Testis (tissue), 3 donors: ENCODE data around the gene TWSG1. TPM values are rescaled to one million over a fixed set of nuclear protein-coding genes. Genes with fewer than 3 reads are reported as not detected.

Experiments
- DNase-seq: peaks from one replicate; pipeline ENCODE4 v3.0.0-alpha.2; 2019
- H3K27ac ChIP-seq, 2 donors: fragments of 200-600 bp; sonication (generic); one replicate each; pipeline ENCODE4 v1.5.1; 2019
- H3K27me3 ChIP-seq: fragments of 200-600 bp; sonication (generic); one replicate; pipeline ENCODE4 v1.5.1; 2019
- H3K36me3 ChIP-seq: fragments of 200-600 bp; sonication (generic); one replicate; pipeline ENCODE4 v1.5.1; 2017; ENCODE audit warnings: low read depth; ENCODE audit errors: missing control alignments
- H3K4me1 ChIP-seq: fragments of 200-600 bp; sonication (generic); one replicate; pipeline ENCODE4 v1.5.1; 2019
- H3K4me3 ChIP-seq, 2 donors: fragments of 200-600 bp; sonication (generic); one replicate each; pipeline ENCODE4 v1.5.1; 2017 to 2019
- H3K9me3 ChIP-seq: fragments of 200-600 bp; sonication (generic); one replicate; pipeline ENCODE4 v1.5.1; 2017
- CTCF ChIP-seq, 3 experiments: fragments of 450-650 bp in 2 of 3; fragments of 200-600 bp in 1 of 3; sonication (generic) in 1 of 3; IDR thresholded peaks; one replicate each; pipeline ENCODE4 v1.5.1; 2016 to 2019; ENCODE audit warnings: antibody characterized with exemption in 3 of 3, mild to moderate bottlenecking in 2 of 3, moderate library complexity in 1 of 3
- POLR2A ChIP-seq: fragments of 450-650 bp; IDR thresholded peaks from one replicate; pipeline ENCODE4 v1.6.1; 2017; ENCODE audit warnings: antibody characterized with exemption, mild to moderate bottlenecking, moderate library complexity
- WGBS, 2 donors: methylation state at CpG; one replicate each; pipeline ENCODE4 v1.1.5; 2018; 5-methylcytosine and 5-hydroxymethylcytosine counted together
- intact Hi-C: fragments of 100-400 bp; cut with DNase I; formaldehyde crosslinking; loops from one replicate; pipeline ENCODE4 v1.15.1; 2023; ENCODE audit warnings: low total_unique reads
- polyA plus RNA-seq: library from polyadenylated mRNA; stranded (reverse); fragments of 350-450 nt; fragmentation: Illumina TruSeq; extraction: RNeasy Lipid Tissue Mini Kit (QIAGEN cat#74804); gene quantifications from one replicate; pipeline ENCODE4 v1.2.3, GENCODE V29; 2014; ENCODE audit warnings: low read depth, low replicate concordance; ENCODE audit not compliant: insufficient read depth
- total RNA-seq, 2 donors: library from RNA; depleted of rRNA; stranded (reverse); fragments of >200 nt; gene quantifications; one replicate each; pipeline ENCODE4 v1.2.3, GENCODE V29; 2016

The TWSG1 gene
- total and polyA plus RNA-seq, 3 donors from 2014 or later = 20.1 to 26.6 (median 23.8) TPM

GRCh38 chr18:9290156-9290555 is 44.4 kb upstream of the TWSG1 start:
- Histone ChIP-seq H3K27me3 (no peaks in the 10 kb centered on the region), H3K27ac (no peak overlapping the region), H3K4me3 (no peak overlapping the region), H3K9me3 (no peaks in the 10 kb centered on the region), H3K36me3 (no peaks in the 10 kb centered on the region), H3K4me1 (no peaks in the 10 kb centered on the region)
- intact Hi-C loops = no loop called here
- DNase-seq = no peak
- TF ChIP-seq POLR2A (no peak), CTCF (IDR thresholded peaks at IDR 0.05) (no peak)

GRCh38 chr18:9292047-9292446 is 42.5 kb upstream of the TWSG1 start:
- 94 to 98% methylated on average over 2 of the region's 2 CpGs for WGBS, 2 donors
- no peaks in the 10 kb centered on the region for H3K27me3 ChIP-seq

GRCh38 chr18:9293948-9294347 is 40.6 kb upstream of the TWSG1 start:
- TF ChIP-seq POLR2A = no peak
- no peak for TF ChIP-seq CTCF (IDR thresholded peaks at IDR 0.05)
- H3K36me3 ChIP-seq = no peaks in the 10 kb centered on the region
- intact Hi-C loops = no loop called here
- no peak for DNase-seq
- H3K27ac ChIP-seq = no peak overlapping the region
- no peaks in the 10 kb centered on the region for H3K9me3 ChIP-seq
- H3K27me3 ChIP-seq = no peaks in the 10 kb centered on the region
- H3K4me1 ChIP-seq = no peaks in the 10 kb centered on the region
- H3K4me3 ChIP-seq = no peak overlapping the region
- 82 to 92% methylated on average over 1 of the region's 1 CpG for WGBS, 2 donors

More at GRCh38 chr18:9292047-9292446, 42.5 kb upstream of the TWSG1 start:
- TF ChIP-seq CTCF (IDR thresholded peaks at IDR 0.05) (no peak), POLR2A (no peak)
- Histone ChIP-seq H3K9me3 (no peaks in the 10 kb centered on the region), H3K36me3 (no peaks in the 10 kb centered on the region), H3K4me3 (no peak overlapping the region), H3K27ac (no peak overlapping the region), H3K4me1 (no peaks in the 10 kb centered on the region)
- no peak for DNase-seq
- intact Hi-C loops = no loop called here

GRCh38 chr18:9296233-9297006 is 38.2 kb upstream of the TWSG1 start:
- WGBS, 2 donors = 88 to 92% methylated on average over 5 to 15 of the region's 15 CpGs
- no peaks in the 10 kb centered on the region for H3K36me3 ChIP-seq
- H3K9me3 ChIP-seq = no peaks in the 10 kb centered on the region
- no peak for TF ChIP-seq POLR2A
- no peak for TF ChIP-seq CTCF (IDR thresholded peaks at IDR 0.05)
- H3K4me3 ChIP-seq = no peak overlapping the region
- intact Hi-C loops = no loop called here
- DNase-seq = no peak
- no peaks in the 10 kb centered on the region for H3K27me3 ChIP-seq
- H3K4me1 ChIP-seq = no peaks in the 10 kb centered on the region
- no peak overlapping the region for H3K27ac ChIP-seq

- TF ChIP-seq POLR2A = no peak
- no peak for TF ChIP-seq CTCF (IDR thresholded peaks at IDR 0.05)
- Histone ChIP-seq H3K4me1 (no peaks in the 10 kb centered on the region), H3K36me3 (no peaks in the 10 kb centered on the region), H3K27ac (no peak overlapping the region), H3K4me3 (no peak overlapping the region), H3K27me3 (no peaks in the 10 kb centered on the region), H3K9me3 (no peaks in the 10 kb centered on the region)
- 89% methylated on average over 14 of the region's 24 CpGs; no CpG with 5 or more reads in 1 of the 2 donors for WGBS, 2 donors
- intact Hi-C loops = no loop called here
- no peak for DNase-seq
These were observed 37.6 kb upstream of the TWSG1 start for GRCh38 chr18:9297007-9297393.
